CD14-positive monocyte (primary cell): ENCODE data around the gene PCED1B. TPM values are rescaled to one million over a fixed set of nuclear protein-coding genes. Genes with fewer than 3 reads are reported as not detected.

Source experiments
- DNase-seq, 3 donors: peaks; one replicate each; pipeline ENCODE4 v3.0.0-alpha.2; 2011 to 2022
- H2AFZ ChIP-seq: 2 replicates; pipeline ENCODE4 v1.6.0; 2012; ENCODE audit warnings: mild to moderate bottlenecking, low read depth, low read length, inconsistent platforms; ENCODE audit not compliant: insufficient read depth, poor library complexity, severe bottlenecking
- H3K27ac ChIP-seq, 2 donors: 1 replicate in 1 of 2; 2 replicates in 1 of 2; pipeline ENCODE4 v1.5.1; 2012 to 2013; ENCODE audit warnings: low read length in 2 of 2, control low read depth in 1 of 2, inconsistent platforms in 1 of 2, low read depth in 1 of 2, mild to moderate bottlenecking in 1 of 2
- H3K27me3 ChIP-seq, 2 donors: one replicate each; pipeline versions ENCODE4 v1.6.0 to v1.6.1; 2011 to 2013; ENCODE audit warnings: low read length in 2 of 2; ENCODE audit not compliant: control insufficient read depth in 2 of 2, insufficient read depth in 2 of 2
- H3K36me3 ChIP-seq, 2 donors: replicated peaks in 1 of 2; 1 replicate in 1 of 2; 2 replicates in 1 of 2; pipeline versions ENCODE4 v1.5.1 to v1.6.1; 2012 to 2013; ENCODE audit warnings: low read length in 2 of 2, control low read depth in 1 of 2, inconsistent platforms in 1 of 2, mild to moderate bottlenecking in 1 of 2; ENCODE audit not compliant: insufficient read depth in 2 of 2, control insufficient read depth in 1 of 2
- H3K4me1 ChIP-seq, 2 donors: 1 replicate in 1 of 2; 2 replicates in 1 of 2; pipeline versions ENCODE4 v1.5.1 to v1.6.1; 2012 to 2013; ENCODE audit warnings: low read length in 2 of 2, control low read depth in 1 of 2, inconsistent platforms in 1 of 2, mild to moderate bottlenecking in 1 of 2, moderate library complexity in 1 of 2; ENCODE audit not compliant: insufficient read depth in 2 of 2, control insufficient read depth in 1 of 2
- H3K4me2 ChIP-seq: replicated peaks from 2 replicates; pipeline ENCODE3; 2012; ENCODE audit warnings: low read length, moderate library complexity, mild to moderate bottlenecking; ENCODE audit not compliant: poor library complexity, severe bottlenecking; ENCODE audit errors: extremely low read depth
- H3K4me3 ChIP-seq, 3 experiments: fragments of 200-600 bp in 1 of 3; sonication (generic) in 1 of 3; replicated peaks in 1 of 3; 1 replicate in 2 of 3; 2 replicates in 1 of 3; pipeline ENCODE4 v1.5.1; 2011 to 2013; ENCODE audit warnings: low read length in 3 of 3, mild to moderate bottlenecking in 3 of 3, control low read depth in 2 of 3, low read depth in 2 of 3, inconsistent platforms in 1 of 3, moderate library complexity in 1 of 3
- H3K79me2 ChIP-seq: 2 replicates; pipeline ENCODE4 v1.6.0; 2012; ENCODE audit warnings: mild to moderate bottlenecking, control low read depth, inconsistent platforms, low read length, moderate library complexity; ENCODE audit not compliant: insufficient read depth
- H3K9ac ChIP-seq: 2 replicates; pipeline ENCODE4 v1.6.0; 2017; ENCODE audit warnings: low read length, mild to moderate bottlenecking; ENCODE audit not compliant: insufficient read depth, poor library complexity, severe bottlenecking
- H3K9me3 ChIP-seq, 2 donors: replicated peaks in 1 of 2; 1 replicate in 1 of 2; 2 replicates in 1 of 2; pipeline versions ENCODE4 v1.5.1 to v1.6.1; 2012 to 2013; ENCODE audit warnings: low read length in 2 of 2, control low read depth in 1 of 2; ENCODE audit not compliant: control insufficient read depth in 1 of 2, insufficient read depth in 1 of 2
- H4K20me1 ChIP-seq: 2 replicates; pipeline ENCODE4 v1.6.0; 2012; ENCODE audit warnings: mild to moderate bottlenecking, low read length, control low read depth, moderate library complexity; ENCODE audit not compliant: insufficient read depth
- H3K27ac Mint-ChIP-seq, 7 donors: one replicate each; pipeline ENCODE4 v1.8.0; 2020; ENCODE audit warnings: mild to moderate bottlenecking in 7 of 7, mixed read lengths in 7 of 7, moderate library complexity in 6 of 7, inconsistent platforms in 2 of 7
- H3K27me3 Mint-ChIP-seq, 3 donors: one replicate each; pipeline ENCODE4 v1.8.0; 2021 to 2022; ENCODE audit warnings: low read depth in 3 of 3, mild to moderate bottlenecking in 3 of 3, mixed read lengths in 3 of 3, moderate library complexity in 3 of 3, inconsistent platforms in 1 of 3
- H3K36me3 Mint-ChIP-seq, 2 donors: one replicate each; pipeline ENCODE4 v1.8.0; 2020; ENCODE audit warnings: mixed read lengths in 2 of 2, inconsistent platforms in 1 of 2, mild to moderate bottlenecking in 1 of 2
- H3K4me1 Mint-ChIP-seq: one replicate; pipeline ENCODE4 v1.8.0; 2020; ENCODE audit warnings: mild to moderate bottlenecking, mixed read lengths
- H3K4me3 Mint-ChIP-seq, 2 donors: one replicate each; pipeline ENCODE4 v1.8.0; 2020; ENCODE audit warnings: mild to moderate bottlenecking in 2 of 2, mixed read lengths in 2 of 2, moderate library complexity in 1 of 2
- H3K9me3 Mint-ChIP-seq, 7 donors: one replicate each; pipeline ENCODE4 v1.8.0; 2020 to 2022; ENCODE audit warnings: mixed read lengths in 7 of 7, mild to moderate bottlenecking in 6 of 7, moderate library complexity in 6 of 7, inconsistent platforms in 2 of 7
- CTCF ChIP-seq: fragments of 200-600 bp; IDR thresholded peaks from one replicate; pipeline ENCODE4 v1.8.0; 2022; ENCODE audit warnings: antibody characterized with exemption, mild to moderate bottlenecking
- WGBS: methylation state at CpG from one replicate; pipeline ENCODE4 v1.1.5; 2013; ENCODE audit warnings: missing lambda C conversion rate; ENCODE audit not compliant: insufficient coverage; 5-methylcytosine and 5-hydroxymethylcytosine counted together
- intact Hi-C, 2 donors: fragments of 100-400 bp; cut with micrococcal nuclease; formaldehyde crosslinking; loops; one replicate each; pipeline versions ENCODE4 v1.15.0 to v1.15.1; 2023
- polyA plus RNA-seq, 3 donors: library from polyadenylated mRNA; depleted of rRNA in 1 of 3; unstranded in 2 of 3; stranded (reverse) in 1 of 3; fragments of 300-500 nt in 2 of 3; fragments of >200 nt in 1 of 3; fragmentation: Illumina TruSeq in 2 of 3; gene quantifications; 1 replicate in 2 of 3; 2 replicates in 1 of 3; pipeline ENCODE4 v1.2.3, GENCODE V29; 2012 to 2021

Gene PCED1B
- polyA plus RNA-seq, 3 donors: 0.10 to 0.65 TPM; not detected in 1

- peak; percentile 30 to 38 (median 32) for DNase-seq
- no peak for TF ChIP-seq CTCF
- H3K4me1 Mint-ChIP-seq: peaks cover 55% of the 10 kb centered on the region
- no peaks in the 10 kb centered on the region for H3K36me3 ChIP-seq
- intact Hi-C loops: no loop called here
- no peak overlapping the region for H3K27ac ChIP-seq
- no peaks in the 10 kb centered on the region for H3K9me3 ChIP-seq
- H3K27me3 ChIP-seq: no peaks in the 10 kb centered on the region
- H3K9ac ChIP-seq: no peak overlapping the region
- H3K4me2 ChIP-seq: no peak overlapping the region
- H2AFZ ChIP-seq: no peak overlapping the region
- H3K79me2 ChIP-seq: no peaks in the 10 kb centered on the region
- peaks cover 0 to 1% of the 10 kb centered on the region in 2 donors for H3K36me3 Mint-ChIP-seq
- H4K20me1 ChIP-seq: no peaks in the 10 kb centered on the region
- H3K4me1 ChIP-seq: peaks cover 29 to 45% of the 10 kb centered on the region in 2 donors
- H3K27ac Mint-ChIP-seq: peak overlapping the region in 3 of 7 donors; percentile 41 to 78 (median 65)
- WGBS: no CpG with 5 or more reads among the region's 3 CpGs
- H3K4me3 Mint-ChIP-seq: no peak overlapping the region
- no peak overlapping the region for H3K4me3 ChIP-seq
- H3K9me3 Mint-ChIP-seq: peaks cover 0 to 3% (median 0%) of the 10 kb centered on the region in 7 donors
- H3K27me3 Mint-ChIP-seq: peaks cover 0 to 2% (median 0%) of the 10 kb centered on the region in 3 donors
Observed at GRCh38 chr12:47190905-47191304, 111.5 kb downstream of the PCED1B start.

- no peak for TF ChIP-seq CTCF
- no CpG with 5 or more reads among the region's 4 CpGs for WGBS
- Mint-ChIP-seq H3K9me3 (peaks cover 0 to 3% (median 0%) of the 10 kb centered on the region in 7 donors), H3K27ac (no peak overlapping the region), H3K27me3 (peaks cover 0 to 2% (median 0%) of the 10 kb centered on the region in 3 donors), H3K4me1 (peaks cover 55% of the 10 kb centered on the region), H3K36me3 (peaks cover 0 to 1% of the 10 kb centered on the region in 2 donors), H3K4me3 (no peak overlapping the region)
- H3K9ac ChIP-seq: no peak overlapping the region
- intact Hi-C loops: no loop called here
- H3K4me2 ChIP-seq: no peak overlapping the region
- no peaks in the 10 kb centered on the region for H4K20me1 ChIP-seq
- H3K4me3 ChIP-seq: no peak overlapping the region
- H3K36me3 ChIP-seq: no peaks in the 10 kb centered on the region
- no peak overlapping the region for H2AFZ ChIP-seq
- no peak for DNase-seq
- no peak overlapping the region for H3K27ac ChIP-seq
- H3K79me2 ChIP-seq: no peaks in the 10 kb centered on the region
- no peaks in the 10 kb centered on the region for H3K27me3 ChIP-seq
- H3K4me1 ChIP-seq: peaks cover 29 to 45% of the 10 kb centered on the region in 2 donors
- H3K9me3 ChIP-seq: no peaks in the 10 kb centered on the region
Observed at GRCh38 chr12:47192051-47192450, 112.6 kb downstream of the PCED1B start.
